G401 (cell line): Measurements from ENCODE around the gene SETD1B. TPM values are rescaled to one million over a fixed set of nuclear protein-coding genes. Genes with fewer than 3 reads are reported as not detected.

ENCODE experiments used
- DNase-seq: peaks from one replicate; pipeline ENCODE4 v3.0.0-alpha.2; 2015; ENCODE audit warnings: low spot score
- in situ Hi-C: cut with HindIII; loops from 2 replicates; pipeline ENCODE4 v1.10.0; 2016; ENCODE audit warnings: low sequenced_read_pairs, mixed read lengths
- total RNA-seq: library from RNA; depleted of rRNA; stranded (reverse); fragments of >200 nt; shearing (Covaris generic); gene quantifications from 2 replicates; pipeline ENCODE4 v1.2.3, GENCODE V29; 2014

The SETD1B gene
- total RNA-seq, 1 experiment from 2014 or later = 2.8 TPM

- in situ Hi-C loops = no loop called here
- no peak for DNase-seq
These were observed 13.3 kb downstream of the SETD1B start for GRCh38 chr12:121816925-121817647.

- in situ Hi-C loops = no loop called here
- no peak for DNase-seq
These were observed 13.8 kb downstream of the SETD1B start for GRCh38 chr12:121817648-121818043.

GRCh38 chr12:121819212-121819949 is 15.6 kb downstream of the SETD1B start:
- in situ Hi-C loops = no loop called here
- DNase-seq = no peak

DNA sequence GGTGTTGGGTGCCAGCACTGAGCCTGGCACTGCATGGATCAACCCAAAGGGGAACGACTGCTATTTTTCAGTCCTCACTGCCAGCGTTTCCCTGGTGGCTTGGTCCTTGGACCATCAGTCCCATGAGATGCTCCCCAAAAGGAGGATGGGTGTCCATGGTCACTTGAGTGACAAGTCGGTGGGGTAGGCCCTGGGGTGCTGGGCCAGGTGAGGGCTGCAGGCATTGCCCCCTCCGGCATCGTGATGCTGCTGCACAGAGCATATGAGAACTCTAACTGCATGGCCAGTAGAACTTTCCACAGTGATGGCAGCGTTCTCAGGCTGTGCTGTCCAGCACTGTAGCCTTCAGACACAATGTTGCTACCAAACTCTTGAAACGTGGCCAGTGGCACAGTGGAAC is 16.2 kb downstream of the SETD1B start:
- in situ Hi-C loops = no loop called here
- no peak for DNase-seq

DNA sequence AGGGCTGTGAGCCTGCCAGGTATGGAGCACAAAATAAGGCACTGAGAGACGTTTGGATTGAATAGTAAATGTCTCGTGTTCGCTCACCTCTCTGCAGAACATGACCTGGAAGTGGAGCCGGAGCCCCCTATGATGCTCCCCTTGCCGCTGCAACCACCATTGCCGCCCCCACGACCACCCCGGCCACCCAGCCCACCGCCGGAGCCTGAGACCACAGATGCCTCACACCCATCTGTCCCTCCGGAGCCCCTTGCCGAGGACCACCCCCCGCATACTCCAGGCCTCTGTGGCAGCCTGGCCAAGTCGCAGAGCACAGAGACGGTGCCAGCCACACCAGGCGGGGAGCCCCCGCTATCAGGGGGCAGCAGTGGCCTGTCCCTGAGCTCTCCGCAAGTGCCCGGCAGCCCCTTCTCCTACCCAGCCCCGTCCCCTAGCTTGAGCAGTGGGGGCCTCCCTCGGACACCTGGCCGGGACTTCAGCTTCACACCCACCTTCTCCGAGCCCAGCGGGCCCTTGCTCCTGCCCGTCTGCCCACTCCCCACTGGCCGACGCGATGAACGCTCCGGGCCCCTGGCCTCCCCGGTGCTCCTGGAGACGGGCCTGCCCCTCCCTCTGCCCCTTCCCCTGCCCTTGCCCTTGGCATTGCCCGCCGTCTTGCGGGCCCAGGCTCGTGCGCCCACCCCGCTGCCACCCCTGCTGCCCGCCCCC is 18.7 kb downstream of the SETD1B start:
- in situ Hi-C loops = no loop called here

GRCh38 chr12:121823101-121823726 is 19.4 kb downstream of the SETD1B start:
- in situ Hi-C loops = no loop called here
- DNase-seq = no peak

More for the DNA sequence above, 18.7 kb downstream of the SETD1B start:
- DNase-seq = no peak

DNA sequence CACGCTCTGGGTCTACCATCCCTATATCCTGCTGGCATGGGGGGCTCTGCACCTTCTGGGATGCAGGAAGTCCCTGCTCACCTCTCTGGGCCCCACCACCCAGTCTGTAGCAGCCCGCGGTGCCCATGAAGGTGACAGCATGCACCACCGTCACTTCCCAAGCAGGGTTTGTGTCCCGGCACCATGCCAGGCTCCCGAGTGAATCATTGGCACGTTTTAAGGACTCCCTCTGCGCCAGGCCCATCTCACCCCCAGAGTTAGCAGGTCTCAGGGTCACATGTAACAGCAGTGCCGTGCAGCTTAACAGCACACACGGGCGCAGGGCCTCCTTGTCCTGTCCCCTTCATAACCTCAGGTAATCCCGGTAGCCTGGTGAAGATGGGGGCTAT is 19.9 kb downstream of the SETD1B start:
- in situ Hi-C loops = no loop called here

DNA sequence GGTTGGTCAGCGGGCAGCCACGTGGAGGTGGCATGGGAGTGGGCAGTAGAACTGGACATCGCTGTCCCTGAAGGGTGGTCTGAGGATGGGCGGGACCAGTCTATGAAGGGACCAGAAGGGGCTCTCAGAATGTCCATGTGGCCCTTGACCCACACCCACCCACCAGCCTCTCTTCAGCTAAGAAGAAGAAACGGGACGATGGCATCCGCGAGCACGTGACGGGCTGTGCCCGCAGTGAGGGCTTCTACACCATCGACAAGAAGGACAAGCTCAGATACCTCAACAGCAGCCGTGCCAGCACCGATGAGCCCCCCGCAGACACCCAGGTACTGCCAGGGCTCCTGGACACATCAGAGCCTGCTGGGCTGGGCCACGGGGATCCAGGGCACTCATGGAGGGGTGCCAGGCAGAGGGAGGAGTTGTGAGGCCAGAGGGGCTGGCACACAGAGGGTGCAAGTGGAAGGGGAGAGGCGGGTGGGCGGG is 21.3 kb downstream of the SETD1B start:
- in situ Hi-C loops = no loop called here
- no peak for DNase-seq

More for the DNA sequence above, 19.9 kb downstream of the SETD1B start:
- DNase-seq = no peak

DNA sequence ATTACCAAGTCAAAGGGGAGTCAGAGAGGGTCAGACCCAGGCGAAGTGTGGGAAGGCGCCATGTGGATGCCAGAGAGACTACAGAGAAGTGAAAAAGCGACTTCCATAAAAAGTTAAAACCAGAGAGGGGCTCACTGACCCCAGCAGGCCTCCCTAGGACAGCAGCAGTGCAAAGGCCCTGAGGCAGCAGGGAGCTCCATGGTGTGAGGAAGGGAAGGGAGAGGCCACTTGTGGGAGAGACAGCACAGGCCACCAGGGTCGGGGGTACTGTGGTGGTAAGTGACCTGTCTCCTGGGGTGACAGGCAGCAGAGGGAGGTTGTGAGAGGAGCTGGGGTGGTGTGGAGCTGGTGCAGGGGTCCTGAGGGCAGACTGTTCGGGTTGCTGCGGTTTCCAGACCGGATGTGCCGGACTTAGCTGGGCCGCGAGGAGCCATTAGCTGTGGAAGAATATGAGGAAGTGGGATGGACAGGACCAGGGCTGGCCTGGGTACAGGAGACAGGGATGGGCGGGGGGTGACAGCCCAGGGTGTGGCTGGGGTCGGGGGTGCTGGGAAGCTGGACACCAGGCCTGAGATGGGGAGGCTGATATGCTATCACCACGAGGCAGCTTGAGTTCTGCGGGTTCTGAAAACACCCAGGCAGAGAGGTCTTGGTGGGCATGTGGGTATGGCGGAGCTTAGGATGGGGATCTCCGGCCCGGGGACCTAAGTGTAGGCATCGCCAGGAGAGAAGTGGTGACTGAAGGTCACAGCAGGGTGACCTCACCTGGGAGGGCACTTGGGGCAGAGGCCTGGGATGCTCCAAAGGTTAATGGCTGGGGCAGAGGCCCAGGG is 22.7 kb downstream of the SETD1B start:
- no peak for DNase-seq
- in situ Hi-C loops = no loop called here

GRCh38 chr12:121827351-121828099 is 23.7 kb downstream of the SETD1B start:
- DNase-seq = no peak
- in situ Hi-C loops = no loop called here

DNA sequence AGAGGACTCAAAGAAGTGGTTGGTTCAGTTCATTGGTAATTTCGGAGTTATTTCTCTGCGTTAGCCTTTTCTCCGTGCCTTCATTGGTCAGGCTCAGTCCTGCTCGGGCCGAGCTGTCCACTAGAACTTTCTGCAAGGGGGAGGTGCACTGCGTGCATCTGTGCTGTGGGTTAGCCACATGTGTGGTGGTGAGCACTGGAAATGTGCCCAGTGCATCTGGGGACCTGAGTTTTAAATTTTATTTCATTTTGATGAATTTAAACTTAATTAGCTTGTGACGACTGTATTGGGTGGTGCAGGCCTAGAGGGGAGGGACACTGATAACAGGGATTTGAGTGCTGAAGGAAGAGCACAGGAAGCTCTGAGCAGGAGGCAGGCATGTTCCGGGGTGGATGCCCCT is 24.5 kb downstream of the SETD1B start:
- DNase-seq = no peak
- in situ Hi-C loops = no loop called here

GRCh38 chr12:121828826-121829225 is 25.0 kb downstream of the SETD1B start:
- in situ Hi-C loops = no loop called here

DNA sequence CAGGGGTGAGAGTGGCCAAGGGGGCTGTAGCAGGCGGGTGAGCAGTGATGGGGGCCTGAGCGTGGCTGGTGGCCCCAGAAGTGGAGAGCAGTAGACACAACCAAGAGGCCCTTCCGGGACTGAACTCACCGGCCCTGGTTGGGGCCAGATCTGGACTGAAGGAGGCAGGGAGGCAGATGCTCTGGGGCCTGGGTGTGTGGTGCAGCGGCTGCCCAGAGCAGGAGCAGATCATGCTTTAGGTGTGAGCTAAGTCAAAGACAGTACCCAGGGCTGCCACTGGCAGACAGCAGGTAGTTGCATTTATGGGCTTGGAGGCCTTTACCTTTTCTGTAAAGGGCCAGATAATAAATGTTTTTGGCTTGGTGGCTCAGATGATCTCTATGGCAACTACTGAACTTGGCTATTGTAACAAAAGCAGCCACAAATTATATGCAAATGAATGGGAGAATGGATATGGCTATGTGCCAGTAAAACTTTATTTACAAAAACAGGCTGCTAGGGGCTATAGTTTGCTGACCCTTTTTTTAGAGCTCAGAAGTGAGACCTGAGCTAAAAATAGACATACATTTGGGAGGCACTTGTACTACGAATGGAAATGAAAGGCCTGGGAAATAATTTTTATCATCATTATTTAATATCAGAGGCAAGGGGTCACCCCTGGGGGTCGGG is 25.6 kb downstream of the SETD1B start:
- in situ Hi-C loops = no loop called here
- no peak for DNase-seq

More at GRCh38 chr12:121828826-121829225, 25.0 kb downstream of the SETD1B start:
- DNase-seq = no peak

DNA sequence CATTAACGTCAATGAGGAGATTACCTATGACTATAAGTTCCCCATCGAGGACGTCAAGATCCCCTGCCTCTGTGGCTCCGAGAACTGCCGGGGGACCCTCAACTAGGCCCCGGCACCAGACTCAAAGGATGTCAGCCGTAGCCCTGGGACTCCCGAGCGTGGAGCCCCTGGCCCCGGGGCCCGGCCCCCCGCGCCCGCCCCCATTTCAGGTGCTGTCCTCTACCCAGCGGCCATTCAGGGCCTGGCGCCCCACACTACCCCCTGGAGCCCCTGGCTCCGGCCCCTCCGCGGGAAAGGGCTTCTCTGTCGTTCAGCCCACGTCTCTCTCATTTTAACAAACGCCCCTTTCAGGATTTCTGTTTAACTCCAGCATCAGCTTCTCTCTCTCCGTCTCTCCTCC is 26.3 kb downstream of the SETD1B start:
- no peak for DNase-seq
- in situ Hi-C loops = no loop called here

GRCh38 chr12:121830588-121831265 is 26.9 kb downstream of the SETD1B start:
- no peak for DNase-seq

GRCh38 chr12:121831571-121832245 is 27.9 kb downstream of the SETD1B start:
- in situ Hi-C loops = no loop called here
- no peak for DNase-seq

More at GRCh38 chr12:121830588-121831265, 26.9 kb downstream of the SETD1B start:
- in situ Hi-C loops = no loop called here
